Ishikawa (cell line): ENCODE results near the gene CFAP141.

Experiments
- CEBPB ChIP-seq: IDR thresholded peaks from 2 replicates; pipeline ENCODE4 v1.6.1; 2012
- CREB1 ChIP-seq: IDR thresholded peaks from 2 replicates; pipeline ENCODE4 v1.6.1; 2012; ENCODE audit warnings: low read depth
- EGR1 ChIP-seq: IDR thresholded peaks from 2 replicates; pipeline ENCODE4 v1.6.1; 2012
- EP300 ChIP-seq: IDR thresholded peaks from 2 replicates; pipeline ENCODE4 v1.6.1; 2012; ENCODE audit warnings: borderline replicate concordance
- FOXM1 ChIP-seq: IDR thresholded peaks from 2 replicates; pipeline ENCODE4 v1.6.1; 2012; ENCODE audit warnings: low read depth, borderline replicate concordance
- NFIC ChIP-seq: IDR thresholded peaks from 2 replicates; pipeline ENCODE4 v1.6.1; 2012
- RAD21 ChIP-seq: IDR thresholded peaks from 2 replicates; pipeline ENCODE4 v1.6.1; 2012; ENCODE audit warnings: low read depth
- TAF1 ChIP-seq: IDR thresholded peaks from 2 replicates; pipeline ENCODE4 v1.6.1; 2012; ENCODE audit warnings: low read depth, mild to moderate bottlenecking
- TCF12 ChIP-seq: IDR thresholded peaks from 2 replicates; pipeline ENCODE4 v1.6.1; 2012; ENCODE audit warnings: low read depth
- TEAD4 ChIP-seq: IDR thresholded peaks from 2 replicates; pipeline ENCODE4 v1.6.1; 2012
- YY1 ChIP-seq: IDR thresholded peaks from 2 replicates; pipeline ENCODE4 v1.6.1; 2012; ENCODE audit warnings: low read depth
- ZBTB7A ChIP-seq: IDR thresholded peaks from 2 replicates; pipeline ENCODE4 v1.6.1; 2012; ENCODE audit warnings: low read depth
- TF ChIP-seq, protein P1 (sequence below): IDR thresholded peaks from 2 replicates; pipeline ENCODE4 v1.6.1; 2012
- TF ChIP-seq, protein P2 (sequence below): IDR thresholded peaks from 2 replicates; pipeline ENCODE4 v1.6.1; 2012; ENCODE audit warnings: low read depth, mild to moderate bottlenecking
- TF ChIP-seq, protein P3 (sequence below): IDR thresholded peaks from 2 replicates; pipeline ENCODE4 v1.6.1; 2012

CFAP141 gene

DNA sequence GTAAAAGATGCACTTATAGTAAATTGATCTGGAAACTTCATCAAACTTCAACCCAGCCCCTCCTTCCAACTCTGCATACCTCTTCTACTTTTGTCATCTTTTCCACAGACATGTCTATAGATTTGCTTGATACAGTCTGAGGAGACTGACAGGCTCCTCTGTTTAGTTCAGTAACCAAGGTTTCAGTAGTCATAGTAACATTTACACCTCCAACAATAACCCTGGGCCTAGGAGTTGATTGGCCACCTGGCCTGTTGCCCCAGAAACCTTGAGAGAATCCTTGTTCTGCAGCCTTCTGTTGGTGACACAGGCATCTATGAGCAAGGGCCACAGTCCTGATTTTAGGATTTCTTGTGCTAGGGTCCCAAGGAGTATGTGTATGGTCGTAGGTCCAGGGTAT lies at the start of gene CFAP141:
Gene CFAP141 (minus strand): TSS at position 138 of the 400 bp plus-strand sequence. CDS start 26 bp downstream, at position 112.
- TF ChIP-seq, protein P1, sequence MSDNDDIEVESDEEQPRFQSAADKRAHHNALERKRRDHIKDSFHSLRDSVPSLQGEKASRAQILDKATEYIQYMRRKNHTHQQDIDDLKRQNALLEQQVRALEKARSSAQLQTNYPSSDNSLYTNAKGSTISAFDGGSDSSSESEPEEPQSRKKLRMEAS: no peak
- TF ChIP-seq EP300: no peak
- TF ChIP-seq ZBTB7A: no peak
- TF ChIP-seq, protein P2, sequence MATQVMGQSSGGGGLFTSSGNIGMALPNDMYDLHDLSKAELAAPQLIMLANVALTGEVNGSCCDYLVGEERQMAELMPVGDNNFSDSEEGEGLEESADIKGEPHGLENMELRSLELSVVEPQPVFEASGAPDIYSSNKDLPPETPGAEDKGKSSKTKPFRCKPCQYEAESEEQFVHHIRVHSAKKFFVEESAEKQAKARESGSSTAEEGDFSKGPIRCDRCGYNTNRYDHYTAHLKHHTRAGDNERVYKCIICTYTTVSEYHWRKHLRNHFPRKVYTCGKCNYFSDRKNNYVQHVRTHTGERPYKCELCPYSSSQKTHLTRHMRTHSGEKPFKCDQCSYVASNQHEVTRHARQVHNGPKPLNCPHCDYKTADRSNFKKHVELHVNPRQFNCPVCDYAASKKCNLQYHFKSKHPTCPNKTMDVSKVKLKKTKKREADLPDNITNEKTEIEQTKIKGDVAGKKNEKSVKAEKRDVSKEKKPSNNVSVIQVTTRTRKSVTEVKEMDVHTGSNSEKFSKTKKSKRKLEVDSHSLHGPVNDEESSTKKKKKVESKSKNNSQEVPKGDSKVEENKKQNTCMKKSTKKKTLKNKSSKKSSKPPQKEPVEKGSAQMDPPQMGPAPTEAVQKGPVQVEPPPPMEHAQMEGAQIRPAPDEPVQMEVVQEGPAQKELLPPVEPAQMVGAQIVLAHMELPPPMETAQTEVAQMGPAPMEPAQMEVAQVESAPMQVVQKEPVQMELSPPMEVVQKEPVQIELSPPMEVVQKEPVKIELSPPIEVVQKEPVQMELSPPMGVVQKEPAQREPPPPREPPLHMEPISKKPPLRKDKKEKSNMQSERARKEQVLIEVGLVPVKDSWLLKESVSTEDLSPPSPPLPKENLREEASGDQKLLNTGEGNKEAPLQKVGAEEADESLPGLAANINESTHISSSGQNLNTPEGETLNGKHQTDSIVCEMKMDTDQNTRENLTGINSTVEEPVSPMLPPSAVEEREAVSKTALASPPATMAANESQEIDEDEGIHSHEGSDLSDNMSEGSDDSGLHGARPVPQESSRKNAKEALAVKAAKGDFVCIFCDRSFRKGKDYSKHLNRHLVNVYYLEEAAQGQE: no peak
- TF ChIP-seq TCF12: no peak
- no peak for TF ChIP-seq CREB1
- no peak for TF ChIP-seq FOXM1

DNA sequence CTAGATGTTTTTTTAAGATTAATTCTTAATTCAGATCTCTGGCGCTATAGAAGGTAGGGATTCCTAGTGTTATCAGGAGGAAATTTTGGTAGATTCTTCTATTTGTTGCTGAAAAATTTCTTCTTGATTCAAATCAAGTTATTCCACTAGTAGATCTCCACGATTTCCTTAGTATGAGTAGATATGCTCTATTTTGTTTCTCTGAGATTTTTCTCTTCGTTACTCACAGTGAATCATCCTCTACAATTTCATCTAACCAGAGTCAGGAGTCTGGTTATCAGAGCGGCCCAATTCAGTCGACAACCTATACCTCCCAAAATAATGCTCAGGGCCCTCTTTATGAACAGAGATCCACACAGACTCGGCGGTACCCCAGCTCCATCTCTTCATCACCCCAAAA lies 47.5 kb upstream of the CFAP141 start:
- TF ChIP-seq, protein P1: no peak
- no peak for TF ChIP-seq TEAD4
- TF ChIP-seq, protein P2: no peak
- TF ChIP-seq EP300: no peak
- TF ChIP-seq RAD21: no peak
- no peak for TF ChIP-seq NFIC
- TF ChIP-seq ZBTB7A: no peak

- no peak for TF ChIP-seq TCF12
- TF ChIP-seq TAF1: no peak
- no peak for TF ChIP-seq EGR1
- TF ChIP-seq, protein P1: no peak
- TF ChIP-seq CEBPB: no peak
- no peak for TF ChIP-seq YY1
- no peak for TF ChIP-seq ZBTB7A
- TF ChIP-seq EP300: no peak
- TF ChIP-seq, protein P3, sequence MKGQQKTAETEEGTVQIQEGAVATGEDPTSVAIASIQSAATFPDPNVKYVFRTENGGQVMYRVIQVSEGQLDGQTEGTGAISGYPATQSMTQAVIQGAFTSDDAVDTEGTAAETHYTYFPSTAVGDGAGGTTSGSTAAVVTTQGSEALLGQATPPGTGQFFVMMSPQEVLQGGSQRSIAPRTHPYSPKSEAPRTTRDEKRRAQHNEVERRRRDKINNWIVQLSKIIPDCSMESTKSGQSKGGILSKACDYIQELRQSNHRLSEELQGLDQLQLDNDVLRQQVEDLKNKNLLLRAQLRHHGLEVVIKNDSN: no peak
- TF ChIP-seq CREB1: no peak
- no peak for TF ChIP-seq FOXM1
- TF ChIP-seq, protein P2: no peak
- no peak for TF ChIP-seq RAD21
- TF ChIP-seq TEAD4: no peak
- no peak; the same call in 1 of the 2 replicates for TF ChIP-seq NFIC
Observed at GRCh38 chr1:154241703-154242351, 35.7 kb upstream of the CFAP141 start.

GRCh38 chr1:154240294-154240833 lies 34.2 kb upstream of the CFAP141 start:
- TF ChIP-seq YY1 (no peak), TCF12 (no peak), NFIC (no peak), ZBTB7A (no peak), RAD21 (no peak), TAF1 (no peak), CEBPB (no peak), CREB1 (no peak), EP300 (no peak), TEAD4 (no peak), EGR1 (no peak), FOXM1 (no peak)
- TF ChIP-seq, protein P3: no peak
